ENCODE data around the gene C9orf57. TPM values are rescaled to one million over a fixed set of nuclear protein-coding genes. Genes with fewer than 3 reads are reported as not detected.

C9orf57 gene
- total and polyA plus RNA-seq, 10 donors = 0.06 TPM; not detected in 9

GRCh38 chr9:72005451-72005850, 55.0 kb downstream of the C9orf57 start:
- Histone ChIP-seq H3K27ac (no peak overlapping the region), H3K27me3 (replicated peaks in 1 of 7) (no peaks in the 10 kb centered on the region), H3K4me1 (no peaks in the 10 kb centered on the region), H3K36me3 (no peaks in the 10 kb centered on the region), H3K4me3 (no peak overlapping the region), H3K9me3 (peaks cover 0 to 8% (median 0%) of the 10 kb centered on the region in 8 donors)
- intact Hi-C loops (cut with DNase I; ENCODE audit: low total_unique reads) = no loop called here
- DNase-seq = no peak
- TF ChIP-seq POLR2AphosphoS5 (IDR thresholded peaks at IDR 0.05) = no peak
- no peak for TF ChIP-seq POLR2A (IDR thresholded peaks at IDR 0.05)
- TF ChIP-seq CTCF (IDR thresholded peaks at IDR 0.05 in 8 of 11, conservative IDR thresholded peaks at IDR 0.05 in 3 of 11) = no peak

Small RNAs within 50 kb of the gene (small RNA-seq; reads per million reads assigned to genes)
- 0 reads per million in 4 donors for gene HSPB1P1

Other genes starting within 250 kb of the C9orf57 start
- 10 to 100 TPM; 14.9 to 26.6 (median 17.9) TPM for gene ABHD17B, start 149.4 kb downstream of the C9orf57 start, total RNA-seq
- gene ABHD17B, start 149.4 kb downstream of the C9orf57 start, polyA plus RNA-seq = 1 to 10 TPM; 3.6 to 8.3 (median 5.9) TPM
- gene C9orf85, start 149.0 kb downstream of the C9orf57 start, total RNA-seq = 10 to 100 TPM in 3 of 7 donors, 1 to 10 TPM in 4; 7.3 to 17.8 (median 10.0) TPM
- gene C9orf85, start 149.0 kb downstream of the C9orf57 start, polyA plus RNA-seq = 1 to 10 TPM; 7.1 to 9.5 (median 9.1) TPM
- gene GDA, start 88.8 kb upstream of the C9orf57 start, total RNA-seq = under 1 TPM in 2 of 7 donors, not detected in 5; 0.07 to 0.19 TPM
- under 1 TPM in 2 of 3 donors, not detected in 1; 0.02 to 0.03 TPM for gene GDA, start 88.8 kb upstream of the C9orf57 start, polyA plus RNA-seq

Data from spleen (tissue), 11 donors.